ES-I3 (cell line): ENCODE data around the gene NFIB.

Experiments used
- H3K36me3 ChIP-seq: 2 replicates; pipeline ENCODE4 v1.6.1; 2013; ENCODE audit warnings: mild to moderate bottlenecking, low read length, control low read depth, moderate library complexity; ENCODE audit not compliant: insufficient read depth
- H3K4me1 ChIP-seq: 2 replicates; pipeline ENCODE4 v1.6.1; 2013; ENCODE audit warnings: mild to moderate bottlenecking, control low read depth, low read length; ENCODE audit not compliant: insufficient read depth
- H3K9ac ChIP-seq: 2 replicates; pipeline ENCODE4 v1.6.1; 2013; ENCODE audit warnings: low read depth, mild to moderate bottlenecking, low read length, moderate library complexity
- H3K9me3 ChIP-seq: 2 replicates; pipeline ENCODE4 v1.6.1; 2013; ENCODE audit warnings: mild to moderate bottlenecking, low read length, moderate library complexity; ENCODE audit not compliant: control insufficient read depth, insufficient read depth

Gene NFIB

GRCh38 chr9:14348373-14349145 lies 34.6 kb upstream of the NFIB start:
- Histone ChIP-seq H3K9ac (peak overlapping the region; percentile 79), H3K36me3 (no peaks in the 10 kb centered on the region), H3K9me3 (no peaks in the 10 kb centered on the region), H3K4me1 (peaks cover 8% of the 10 kb centered on the region)

DNA sequence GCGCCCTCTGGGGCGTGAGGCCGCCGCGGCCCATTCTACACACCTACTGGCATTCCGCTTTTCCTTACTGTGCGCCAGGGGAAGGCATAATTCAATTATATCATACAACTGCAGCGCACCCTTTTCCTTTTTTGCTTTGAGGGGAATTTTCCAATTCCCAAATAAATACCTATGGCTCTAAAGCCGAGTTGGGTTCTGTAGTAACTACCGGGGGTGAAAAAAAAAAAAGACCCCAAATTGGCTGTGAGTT lies 34.1 kb upstream of the NFIB start:
- H3K9ac ChIP-seq: peak overlapping the region; percentile 79

GRCh38 chr9:14347406-14348122 lies 33.6 kb upstream of the NFIB start:
- Histone ChIP-seq H3K4me1 (peaks cover 7% of the 10 kb centered on the region), H3K9me3 (no peaks in the 10 kb centered on the region), H3K36me3 (no peaks in the 10 kb centered on the region), H3K9ac (peak overlapping the region; percentile 79; the same call in 1 of the 2 replicates)

More for the DNA sequence above, 34.1 kb upstream of the NFIB start:
- H3K9me3 ChIP-seq: no peaks in the 10 kb centered on the region
- peaks cover 10% of the 10 kb centered on the region for H3K4me1 ChIP-seq
- H3K36me3 ChIP-seq: no peaks in the 10 kb centered on the region

DNA sequence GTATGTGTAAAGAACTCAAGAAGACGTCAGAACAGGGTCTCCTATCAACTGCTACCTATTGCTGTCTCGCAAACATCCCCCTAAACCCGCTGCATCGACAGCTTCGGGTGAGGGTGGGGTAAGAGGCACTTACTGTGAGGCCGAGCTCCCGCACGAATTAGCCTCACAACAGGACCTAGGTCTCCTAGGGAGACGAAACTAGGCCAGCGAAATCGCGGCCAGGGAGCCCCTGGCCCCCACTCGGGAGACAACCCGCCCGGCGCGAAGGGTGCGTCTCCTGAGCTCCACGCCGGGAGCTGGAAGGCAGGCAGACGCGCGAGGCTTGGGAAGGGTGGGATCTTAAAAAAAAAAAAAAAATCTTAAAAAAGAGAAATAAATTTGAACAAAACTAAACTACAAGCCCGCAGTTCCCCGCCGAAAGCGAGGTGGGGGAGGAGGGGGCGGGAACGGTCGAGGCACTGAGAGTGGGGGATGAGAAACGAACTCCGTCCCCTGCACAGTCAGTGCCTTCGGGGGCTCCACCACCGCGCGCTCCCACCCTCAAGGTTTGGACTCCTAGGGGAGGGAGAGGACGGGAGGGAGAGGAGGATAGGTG lies 33.0 kb upstream of the NFIB start:
- no peaks in the 10 kb centered on the region for H3K9me3 ChIP-seq
- H3K36me3 ChIP-seq: no peaks in the 10 kb centered on the region
- H3K4me1 ChIP-seq: peaks cover 5% of the 10 kb centered on the region
- peak overlapping the region; percentile 79; the same call in 1 of the 2 replicates for H3K9ac ChIP-seq

GRCh38 chr9:14346231-14346791 lies 32.4 kb upstream of the NFIB start:
- no peaks in the 10 kb centered on the region for H3K36me3 ChIP-seq
- H3K9ac ChIP-seq: peak overlapping the region; percentile 79
- no peaks in the 10 kb centered on the region for H3K9me3 ChIP-seq
- peaks cover 7% of the 10 kb centered on the region for H3K4me1 ChIP-seq

DNA sequence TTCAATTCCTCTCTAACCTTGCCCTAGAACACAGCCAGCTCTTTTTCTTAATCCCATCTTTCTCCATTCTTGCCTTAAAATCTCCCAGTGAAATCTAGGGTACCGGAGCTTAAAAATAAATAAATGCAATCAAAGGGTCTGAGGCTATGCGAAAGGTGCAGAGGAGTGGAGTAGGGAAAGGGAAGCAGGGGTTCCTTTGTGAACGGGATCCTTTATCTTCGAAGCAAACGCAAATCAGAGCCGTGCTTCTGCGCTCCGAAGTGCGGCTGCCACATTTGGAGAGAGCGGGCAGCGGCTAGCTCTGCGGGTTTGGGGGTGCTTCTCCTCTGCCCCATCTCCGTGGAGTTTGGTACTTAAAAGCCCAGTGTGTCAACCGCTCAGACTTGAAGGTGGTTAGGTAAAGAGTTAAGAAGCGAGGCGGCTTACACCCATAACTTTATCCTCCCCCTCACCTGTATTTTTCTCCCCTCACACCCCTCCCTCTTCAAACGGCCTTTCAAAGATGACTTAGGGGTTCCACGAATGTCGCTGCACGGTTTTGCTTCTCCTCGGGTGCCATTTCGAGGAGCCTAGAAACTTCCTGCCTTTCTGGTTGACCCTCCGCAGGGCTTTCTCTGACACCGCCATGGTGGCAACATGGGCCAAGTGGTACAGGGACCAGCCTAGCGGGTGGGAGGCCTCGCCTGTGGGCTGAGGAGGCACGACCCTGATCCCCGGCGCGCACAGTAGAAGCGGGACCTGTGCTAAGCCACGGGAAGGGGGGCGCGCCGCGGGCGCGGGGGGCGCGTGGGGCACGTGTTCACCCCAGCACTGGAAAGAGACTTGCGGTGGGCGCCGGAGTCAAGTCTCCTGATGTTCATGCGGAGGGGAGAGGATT lies 31.7 kb upstream of the NFIB start:
- H3K9ac ChIP-seq: peak overlapping the region; percentile 79
- no peaks in the 10 kb centered on the region for H3K9me3 ChIP-seq
- peaks cover 12% of the 10 kb centered on the region for H3K4me1 ChIP-seq
- no peaks in the 10 kb centered on the region for H3K36me3 ChIP-seq

GRCh38 chr9:14344941-14345353 lies 31.0 kb upstream of the NFIB start:
- no peaks in the 10 kb centered on the region for H3K9me3 ChIP-seq
- no peaks in the 10 kb centered on the region for H3K36me3 ChIP-seq
- peaks cover 12% of the 10 kb centered on the region for H3K4me1 ChIP-seq
- H3K9ac ChIP-seq: peak overlapping the region; percentile 79

DNA sequence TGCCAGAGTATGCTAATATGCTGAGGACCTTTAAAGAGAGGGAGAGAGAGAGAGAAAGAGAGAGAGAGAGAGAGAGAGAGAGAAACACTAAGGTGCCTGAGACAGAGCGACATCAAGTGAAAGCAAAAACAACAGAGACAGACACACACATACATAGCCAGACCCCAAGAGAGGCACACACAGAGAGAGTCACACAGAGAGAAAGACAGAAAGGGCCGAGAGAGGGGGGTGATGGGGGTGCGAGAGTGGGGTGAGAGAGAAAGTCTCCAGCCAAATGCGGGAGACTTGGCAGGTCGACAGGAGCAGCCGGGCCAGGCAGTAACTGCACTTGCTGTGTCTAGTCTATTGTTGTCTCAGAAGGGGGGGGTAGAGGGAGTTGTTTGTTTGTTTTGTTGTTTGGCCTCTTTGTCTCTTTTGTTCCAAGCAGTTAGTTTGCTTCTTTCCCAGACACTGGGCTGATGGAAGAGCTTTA lies 30.1 kb upstream of the NFIB start:
- Histone ChIP-seq H3K9ac (peak overlapping the region; percentile 79; the same call in 1 of the 2 replicates), H3K36me3 (no peaks in the 10 kb centered on the region), H3K9me3 (no peaks in the 10 kb centered on the region), H3K4me1 (peaks cover 15% of the 10 kb centered on the region)

GRCh38 chr9:14343261-14344031 lies 29.5 kb upstream of the NFIB start:
- Histone ChIP-seq H3K4me1 (peaks cover 15% of the 10 kb centered on the region), H3K36me3 (no peaks in the 10 kb centered on the region), H3K9ac (no peak overlapping the region), H3K9me3 (no peaks in the 10 kb centered on the region)

- no peak overlapping the region for H3K9ac ChIP-seq
- no peaks in the 10 kb centered on the region for H3K9me3 ChIP-seq
- H3K36me3 ChIP-seq: no peaks in the 10 kb centered on the region
- H3K4me1 ChIP-seq: peaks cover 15% of the 10 kb centered on the region
These were observed 28.8 kb upstream of the NFIB start for GRCh38 chr9:14342736-14343135.

- Histone ChIP-seq H3K9me3 (no peaks in the 10 kb centered on the region), H3K4me1 (peaks cover 22% of the 10 kb centered on the region), H3K9ac (no peak overlapping the region), H3K36me3 (no peaks in the 10 kb centered on the region)
These were observed 27.6 kb upstream of the NFIB start for GRCh38 chr9:14341437-14342122.

DNA sequence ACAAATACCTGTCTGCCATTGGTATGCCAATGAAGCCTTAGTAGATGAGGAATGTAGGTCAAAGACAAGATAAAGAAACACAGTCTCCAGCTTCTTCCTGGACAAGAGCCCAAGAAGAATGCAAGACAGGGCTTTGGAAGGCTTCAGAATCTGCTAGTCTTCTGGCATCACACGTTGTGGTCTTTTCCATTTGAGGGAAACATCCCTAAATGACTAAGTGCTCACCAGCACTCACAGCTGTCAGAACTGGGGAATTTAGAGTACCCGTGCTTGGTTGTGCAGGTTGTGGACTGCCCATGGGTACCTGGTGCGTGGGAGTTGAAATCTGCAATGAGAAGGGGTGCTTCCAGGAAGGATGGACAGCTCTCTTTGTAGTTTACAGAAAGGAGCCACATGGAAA lies 27.1 kb upstream of the NFIB start:
- H3K36me3 ChIP-seq: no peaks in the 10 kb centered on the region
- no peak overlapping the region for H3K9ac ChIP-seq
- H3K9me3 ChIP-seq: no peaks in the 10 kb centered on the region
- H3K4me1 ChIP-seq: peaks cover 27% of the 10 kb centered on the region
